AG10803 (cell line): ENCODE measurements around the gene CYSTM1.

Experiments used
- DNase-seq: peaks from one replicate; pipeline ENCODE4 v3.0.0; 2010; ENCODE audit warnings: low read depth
- H3K4me3 ChIP-seq: 2 replicates; pipeline ENCODE4 v1.5.1; 2011; ENCODE audit warnings: mild to moderate bottlenecking, low read length, control low read depth
- TF ChIP-seq, protein P1 (sequence below): conservative IDR thresholded peaks from 2 replicates; pipeline ENCODE4 v1.5.1; 2011; ENCODE audit warnings: mild to moderate bottlenecking, low read length, control low read depth, inconsistent platforms

Gene CYSTM1

DNA sequence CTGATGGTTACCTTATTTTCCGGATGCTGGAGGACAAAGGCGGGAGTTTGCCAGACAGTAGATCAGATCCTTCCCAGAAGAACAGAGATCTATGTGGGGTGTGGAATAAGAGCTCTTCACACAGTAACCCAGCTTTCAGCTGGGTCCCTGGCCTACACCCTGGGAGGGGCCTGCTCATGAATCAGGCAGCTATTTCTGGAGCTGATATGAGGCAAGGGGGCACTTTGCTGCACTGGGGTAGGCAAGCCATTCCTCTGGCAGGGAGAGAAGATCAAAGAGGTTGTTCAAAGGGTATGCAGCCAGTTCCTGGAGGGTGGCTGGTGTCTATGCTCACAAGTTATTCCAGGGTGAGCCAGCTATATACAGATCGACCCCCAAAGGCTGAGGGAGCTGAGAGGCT is 48.6 kb downstream of the CYSTM1 start:
- TF ChIP-seq, protein P1, sequence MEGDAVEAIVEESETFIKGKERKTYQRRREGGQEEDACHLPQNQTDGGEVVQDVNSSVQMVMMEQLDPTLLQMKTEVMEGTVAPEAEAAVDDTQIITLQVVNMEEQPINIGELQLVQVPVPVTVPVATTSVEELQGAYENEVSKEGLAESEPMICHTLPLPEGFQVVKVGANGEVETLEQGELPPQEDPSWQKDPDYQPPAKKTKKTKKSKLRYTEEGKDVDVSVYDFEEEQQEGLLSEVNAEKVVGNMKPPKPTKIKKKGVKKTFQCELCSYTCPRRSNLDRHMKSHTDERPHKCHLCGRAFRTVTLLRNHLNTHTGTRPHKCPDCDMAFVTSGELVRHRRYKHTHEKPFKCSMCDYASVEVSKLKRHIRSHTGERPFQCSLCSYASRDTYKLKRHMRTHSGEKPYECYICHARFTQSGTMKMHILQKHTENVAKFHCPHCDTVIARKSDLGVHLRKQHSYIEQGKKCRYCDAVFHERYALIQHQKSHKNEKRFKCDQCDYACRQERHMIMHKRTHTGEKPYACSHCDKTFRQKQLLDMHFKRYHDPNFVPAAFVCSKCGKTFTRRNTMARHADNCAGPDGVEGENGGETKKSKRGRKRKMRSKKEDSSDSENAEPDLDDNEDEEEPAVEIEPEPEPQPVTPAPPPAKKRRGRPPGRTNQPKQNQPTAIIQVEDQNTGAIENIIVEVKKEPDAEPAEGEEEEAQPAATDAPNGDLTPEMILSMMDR, result no peak
- no peak for DNase-seq
- H3K4me3 ChIP-seq, result no peak overlapping the region

DNA sequence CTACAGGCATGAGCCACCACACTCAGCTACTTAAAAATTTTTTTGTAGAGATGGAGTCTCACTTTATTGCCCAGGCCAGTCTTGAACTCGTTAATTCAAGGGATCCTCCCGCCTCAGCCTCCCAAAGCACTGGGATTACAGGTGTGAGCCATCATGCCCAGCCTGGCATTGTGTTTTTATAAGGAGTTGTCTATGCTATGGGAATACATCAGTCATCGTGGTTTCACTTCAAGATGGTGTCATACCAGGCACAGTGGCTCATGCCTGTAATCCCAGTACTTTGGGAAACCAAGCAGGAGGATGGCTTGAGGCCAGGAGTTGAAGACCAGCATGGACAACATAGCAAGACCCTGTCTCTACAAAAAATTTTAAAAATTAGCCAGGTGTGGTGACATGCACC is 49.7 kb downstream of the CYSTM1 start:
- H3K4me3 ChIP-seq, result no peak overlapping the region
- TF ChIP-seq, protein P1, result no peak
- no peak for DNase-seq

DNA sequence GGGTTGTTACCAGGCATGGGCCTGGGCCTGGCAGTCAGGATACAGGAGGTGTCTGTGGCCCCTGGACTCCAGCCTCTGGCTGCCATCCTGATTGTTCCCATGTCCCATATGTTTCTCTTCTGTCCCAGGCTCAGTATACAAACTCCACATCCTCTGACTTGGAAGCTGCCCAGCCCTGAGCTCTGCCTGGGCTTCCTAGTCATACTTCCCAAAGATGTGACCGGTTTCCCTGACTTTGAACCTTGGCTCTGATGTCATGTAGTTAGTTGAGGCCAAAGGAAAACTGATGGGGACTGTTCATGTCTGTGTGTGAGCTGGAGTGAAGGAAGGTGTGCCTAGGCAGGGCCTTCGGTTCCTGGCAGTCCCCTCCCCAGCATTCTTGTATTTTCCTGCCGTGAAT is 50.4 kb downstream of the CYSTM1 start:
- DNase-seq, result no peak
- H3K4me3 ChIP-seq, result no peak overlapping the region
- TF ChIP-seq, protein P1, result no peak

DNA sequence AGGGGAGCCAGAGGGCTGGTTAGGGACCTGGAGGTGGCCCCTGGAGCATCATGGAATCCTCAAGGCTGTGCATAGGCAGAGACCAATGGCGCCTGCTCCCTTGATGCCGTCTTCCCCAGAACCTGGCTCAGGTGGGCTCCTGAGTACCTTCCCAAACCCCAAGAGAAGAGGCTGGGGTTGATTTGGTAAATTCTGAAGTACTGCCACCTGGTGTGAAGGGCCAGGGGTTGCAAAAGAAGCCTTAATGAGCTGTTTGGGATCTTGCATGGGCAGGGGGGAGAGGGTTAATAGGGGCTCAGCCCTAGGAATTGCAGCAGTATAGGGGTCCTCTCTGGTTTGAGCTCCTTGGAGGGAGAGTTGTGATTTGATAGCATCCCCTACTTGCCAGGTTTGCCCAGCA is 52.1 kb downstream of the CYSTM1 start:
- DNase-seq, result no peak
- no peak overlapping the region for H3K4me3 ChIP-seq
- TF ChIP-seq, protein P1, result no peak

DNA sequence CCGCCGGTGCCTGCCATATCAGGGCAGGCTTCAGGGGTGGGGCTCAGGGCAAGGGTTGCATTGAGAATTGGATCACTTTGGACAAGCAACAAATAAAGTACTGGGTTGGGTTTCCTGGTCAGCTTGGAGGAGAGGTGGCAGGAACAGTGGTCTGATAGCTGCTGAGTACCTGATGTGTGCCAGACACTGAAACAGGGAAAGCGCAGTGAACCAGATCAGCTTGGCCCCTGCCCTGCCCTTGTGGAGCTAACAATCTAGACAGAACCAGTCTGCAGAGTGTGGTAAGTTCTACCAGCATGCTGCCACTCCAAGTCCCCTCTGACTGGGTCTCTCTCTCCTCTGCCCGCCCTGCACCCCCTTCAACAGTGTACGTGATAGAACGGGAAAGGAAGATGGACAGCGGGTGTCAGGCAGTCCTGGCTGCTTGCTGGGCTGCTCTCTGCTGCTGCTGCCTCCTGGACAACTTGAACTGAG is 53.4 kb downstream of the CYSTM1 start:
- H3K4me3 ChIP-seq, result no peak overlapping the region
- TF ChIP-seq, protein P1, result no peak
- no peak for DNase-seq

DNA sequence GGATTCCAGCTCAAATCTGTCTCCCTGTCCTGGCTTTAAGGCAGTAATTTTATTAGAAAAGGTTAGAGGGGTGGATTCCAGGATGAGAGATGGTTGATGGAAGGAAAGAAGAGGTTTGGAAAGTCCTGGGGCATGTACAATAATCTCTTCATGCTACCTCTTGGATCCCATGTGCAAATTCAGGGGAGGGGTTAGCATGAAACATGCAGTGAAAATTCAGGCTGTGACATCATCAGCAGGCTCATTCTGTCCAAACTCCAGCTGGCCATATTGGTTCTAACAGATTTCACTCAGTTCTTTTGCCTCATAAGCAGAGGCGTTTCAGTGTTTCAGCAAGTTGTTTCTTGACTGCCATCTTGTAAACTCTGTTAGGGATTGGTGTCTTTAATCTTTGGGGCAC is 55.4 kb downstream of the CYSTM1 start:
- TF ChIP-seq, protein P1, result no peak
- no peak for DNase-seq
- H3K4me3 ChIP-seq, result no peak overlapping the region

DNA sequence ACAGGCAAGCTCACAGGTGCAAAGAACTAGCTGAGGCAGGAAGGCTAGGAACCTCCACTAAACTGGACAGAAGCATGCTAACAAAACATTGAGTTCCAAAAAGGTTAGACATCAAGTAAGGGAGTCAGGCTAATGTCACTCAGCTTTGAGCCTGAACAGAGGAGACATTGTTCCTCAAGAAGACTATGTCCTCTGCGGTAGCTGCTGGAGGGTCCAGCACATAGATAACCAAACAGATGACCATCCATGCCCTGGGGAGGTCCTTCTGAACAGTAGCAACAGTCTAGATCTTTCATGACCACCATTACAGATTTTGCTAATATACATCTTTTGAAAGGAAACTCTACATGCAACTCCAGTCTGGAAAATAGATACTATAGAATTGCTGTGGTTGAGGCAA is 57.7 kb downstream of the CYSTM1 start:
- DNase-seq, result no peak
- no peak overlapping the region for H3K4me3 ChIP-seq
- TF ChIP-seq, protein P1, result no peak
